Measurements from ENCODE around the gene ACTG1. TPM values are rescaled to one million over a fixed set of nuclear protein-coding genes. Genes with fewer than 3 reads are reported as not detected.

ACTG1 gene
- total RNA-seq, 1 experiment from 2014 or later, result 3,455 TPM

DNA sequence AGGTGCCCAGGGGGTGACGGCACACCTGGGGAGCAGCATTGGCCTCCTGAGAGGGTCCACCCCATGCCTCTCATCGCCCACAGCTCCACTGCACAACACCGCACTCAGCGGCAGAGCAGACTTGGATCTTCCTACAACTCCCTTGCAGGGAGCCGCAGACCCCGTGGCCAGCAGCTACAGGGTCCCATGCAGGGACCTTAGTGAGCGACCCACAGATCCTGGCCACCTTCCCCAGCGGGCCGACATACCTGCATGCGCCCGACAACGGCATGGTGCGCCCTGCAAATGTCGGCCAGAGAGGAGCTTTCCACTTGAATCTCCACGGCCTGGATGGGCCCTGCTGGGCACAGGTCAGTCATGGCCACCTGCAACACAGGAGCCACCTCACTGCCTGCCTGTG lies 31.2 kb upstream of the ACTG1 start:
- ATAC-seq (no peak), DNase-seq (ENCODE audit: low spot score) (no peak)
- H3K4me1 Mint-ChIP-seq, result no peaks in the 10 kb centered on the region
- CTCF ChIA-PET, result interaction anchor here (1.4 kb wide), 1 partner anchor 21 kb away, joined by 3 read pairs; no protein-coding TSS in a partner anchor
- no peak overlapping the region for H3K4me3 Mint-ChIP-seq
- H3K9me3 Mint-ChIP-seq, result no peaks in the 10 kb centered on the region
- no peak overlapping the region for H3K27ac Mint-ChIP-seq
- POLR2A ChIA-PET, result no interaction called here
- TF ChIP-seq CBFB (CRISPR knock-in tag; IDR thresholded peaks at IDR 0.05; ENCODE audit: low read depth), result no peak
- TF ChIP-seq EMX1 (CRISPR knock-in tag; IDR thresholded peaks at IDR 0.05), result no peak
- TF ChIP-seq ZNF396 (CRISPR knock-in tag; IDR thresholded peaks at IDR 0.05; ENCODE audit: borderline replicate concordance), result no peak
- TF ChIP-seq NFE2L1 (CRISPR knock-in tag; IDR thresholded peaks at IDR 0.05), result no peak
- TF ChIP-seq GRHL2 (CRISPR knock-in tag; IDR thresholded peaks at IDR 0.05; ENCODE audit: insufficient replicate concordance, severe bottlenecking), result no peak
- no peak for TF ChIP-seq NR1H2 (CRISPR knock-in tag; IDR thresholded peaks at IDR 0.05)
- no peak for TF ChIP-seq E2F1 (CRISPR knock-in tag; IDR thresholded peaks at IDR 0.05)
- TF ChIP-seq GTF2I (CRISPR knock-in tag; conservative IDR thresholded peaks at IDR 0.05), result no peak
- TF ChIP-seq, protein P1, sequence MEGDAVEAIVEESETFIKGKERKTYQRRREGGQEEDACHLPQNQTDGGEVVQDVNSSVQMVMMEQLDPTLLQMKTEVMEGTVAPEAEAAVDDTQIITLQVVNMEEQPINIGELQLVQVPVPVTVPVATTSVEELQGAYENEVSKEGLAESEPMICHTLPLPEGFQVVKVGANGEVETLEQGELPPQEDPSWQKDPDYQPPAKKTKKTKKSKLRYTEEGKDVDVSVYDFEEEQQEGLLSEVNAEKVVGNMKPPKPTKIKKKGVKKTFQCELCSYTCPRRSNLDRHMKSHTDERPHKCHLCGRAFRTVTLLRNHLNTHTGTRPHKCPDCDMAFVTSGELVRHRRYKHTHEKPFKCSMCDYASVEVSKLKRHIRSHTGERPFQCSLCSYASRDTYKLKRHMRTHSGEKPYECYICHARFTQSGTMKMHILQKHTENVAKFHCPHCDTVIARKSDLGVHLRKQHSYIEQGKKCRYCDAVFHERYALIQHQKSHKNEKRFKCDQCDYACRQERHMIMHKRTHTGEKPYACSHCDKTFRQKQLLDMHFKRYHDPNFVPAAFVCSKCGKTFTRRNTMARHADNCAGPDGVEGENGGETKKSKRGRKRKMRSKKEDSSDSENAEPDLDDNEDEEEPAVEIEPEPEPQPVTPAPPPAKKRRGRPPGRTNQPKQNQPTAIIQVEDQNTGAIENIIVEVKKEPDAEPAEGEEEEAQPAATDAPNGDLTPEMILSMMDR (IDR thresholded peaks at IDR 0.05), result no peak
- no peak for TF ChIP-seq SP1 (CRISPR knock-in tag; conservative IDR thresholded peaks at IDR 0.05)
- TF ChIP-seq MLX (CRISPR knock-in tag; IDR thresholded peaks at IDR 0.05), result no peak
- no peaks in the 10 kb centered on the region for H3K27me3 Mint-ChIP-seq (ENCODE audit: low read depth)
- H3K36me3 Mint-ChIP-seq, result peaks cover 6% of the 10 kb centered on the region; the same call in 1 of the 2 replicates

GRCh38 chr17:81543339-81543675 lies 30.7 kb upstream of the ACTG1 start:
- Mint-ChIP-seq H3K27me3 (ENCODE audit: low read depth) (no peaks in the 10 kb centered on the region), H3K9me3 (no peaks in the 10 kb centered on the region), H3K4me3 (no peak overlapping the region), H3K36me3 (peaks cover 6% of the 10 kb centered on the region; the same call in 1 of the 2 replicates), H3K27ac (no peak overlapping the region), H3K4me1 (no peaks in the 10 kb centered on the region)
- ChIA-PET POLR2A (no interaction called here), CTCF (interaction anchor here (1.4 kb wide), 1 partner anchor 20 kb away, joined by 3 read pairs; no protein-coding TSS in a partner anchor)
- ATAC-seq (no peak), DNase-seq (ENCODE audit: low spot score) (no peak)
- TF ChIP-seq NFATC4 (CRISPR knock-in tag; IDR thresholded peaks at IDR 0.05), result no peak
- TF ChIP-seq PREB (CRISPR knock-in tag; IDR thresholded peaks at IDR 0.05; ENCODE audit: borderline replicate concordance), result no peak
- no peak for TF ChIP-seq ZNF219 (CRISPR knock-in tag; IDR thresholded peaks at IDR 0.05; ENCODE audit: borderline replicate concordance)
- TF ChIP-seq ZNF138 (CRISPR knock-in tag; conservative IDR thresholded peaks at IDR 0.05), result no peak
- TF ChIP-seq NR2C2 (CRISPR knock-in tag; IDR thresholded peaks at IDR 0.05), result no peak
- TF ChIP-seq ZNF396 (CRISPR knock-in tag; IDR thresholded peaks at IDR 0.05; ENCODE audit: borderline replicate concordance), result no peak
- no peak for TF ChIP-seq CREM (CRISPR knock-in tag; IDR thresholded peaks at IDR 0.05)
- TF ChIP-seq ESRRA (CRISPR knock-in tag; IDR thresholded peaks at IDR 0.05; ENCODE audit: borderline replicate concordance), result no peak
- TF ChIP-seq FOXP1 (CRISPR knock-in tag; IDR thresholded peaks at IDR 0.05; ENCODE audit: borderline replicate concordance), result no peak
- TF ChIP-seq SOX15 (CRISPR knock-in tag; IDR thresholded peaks at IDR 0.05), result no peak
- TF ChIP-seq, protein P2, sequence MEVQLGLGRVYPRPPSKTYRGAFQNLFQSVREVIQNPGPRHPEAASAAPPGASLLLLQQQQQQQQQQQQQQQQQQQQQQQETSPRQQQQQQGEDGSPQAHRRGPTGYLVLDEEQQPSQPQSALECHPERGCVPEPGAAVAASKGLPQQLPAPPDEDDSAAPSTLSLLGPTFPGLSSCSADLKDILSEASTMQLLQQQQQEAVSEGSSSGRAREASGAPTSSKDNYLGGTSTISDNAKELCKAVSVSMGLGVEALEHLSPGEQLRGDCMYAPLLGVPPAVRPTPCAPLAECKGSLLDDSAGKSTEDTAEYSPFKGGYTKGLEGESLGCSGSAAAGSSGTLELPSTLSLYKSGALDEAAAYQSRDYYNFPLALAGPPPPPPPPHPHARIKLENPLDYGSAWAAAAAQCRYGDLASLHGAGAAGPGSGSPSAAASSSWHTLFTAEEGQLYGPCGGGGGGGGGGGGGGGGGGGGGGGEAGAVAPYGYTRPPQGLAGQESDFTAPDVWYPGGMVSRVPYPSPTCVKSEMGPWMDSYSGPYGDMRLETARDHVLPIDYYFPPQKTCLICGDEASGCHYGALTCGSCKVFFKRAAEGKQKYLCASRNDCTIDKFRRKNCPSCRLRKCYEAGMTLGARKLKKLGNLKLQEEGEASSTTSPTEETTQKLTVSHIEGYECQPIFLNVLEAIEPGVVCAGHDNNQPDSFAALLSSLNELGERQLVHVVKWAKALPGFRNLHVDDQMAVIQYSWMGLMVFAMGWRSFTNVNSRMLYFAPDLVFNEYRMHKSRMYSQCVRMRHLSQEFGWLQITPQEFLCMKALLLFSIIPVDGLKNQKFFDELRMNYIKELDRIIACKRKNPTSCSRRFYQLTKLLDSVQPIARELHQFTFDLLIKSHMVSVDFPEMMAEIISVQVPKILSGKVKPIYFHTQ (CRISPR knock-in tag; IDR thresholded peaks at IDR 0.05), result no peak
- no peak for TF ChIP-seq EMX1 (CRISPR knock-in tag; IDR thresholded peaks at IDR 0.05)
- TF ChIP-seq ZBTB21 (CRISPR knock-in tag; IDR thresholded peaks at IDR 0.05; ENCODE audit: borderline replicate concordance), result no peak
- no peak for TF ChIP-seq IRF2 (CRISPR knock-in tag; IDR thresholded peaks at IDR 0.05; ENCODE audit: borderline replicate concordance, low read depth)
- no peak for TF ChIP-seq HMGXB4 (CRISPR knock-in tag; IDR thresholded peaks at IDR 0.05)
- TF ChIP-seq ATF2 (CRISPR knock-in tag; IDR thresholded peaks at IDR 0.05; ENCODE audit: borderline replicate concordance, low read depth), result no peak
- no peak for TF ChIP-seq ZNF416 (CRISPR knock-in tag; IDR thresholded peaks at IDR 0.05)

Measured in WTC11 (cell line).